Stomach smooth muscle (tissue), 2 donors: Measurements from ENCODE around the gene CBLC.
"Not testable (repeated sequence)": the region's sequence is repeated elsewhere in the genome, so short reads cannot be mapped to it uniquely, and the experiment has no call there.

Experiments
- H3K27ac ChIP-seq: one replicate; pipeline ENCODE4 v1.7.0; 2013; ENCODE audit warnings: mild to moderate bottlenecking, low read length, inconsistent platforms
- H3K27me3 ChIP-seq, 2 donors: one replicate each; pipeline ENCODE4 v1.7.0; 2013; ENCODE audit warnings: low read length in 2 of 2; ENCODE audit not compliant: insufficient read depth in 2 of 2, control insufficient read depth in 1 of 2
- H3K36me3 ChIP-seq, 2 donors: one replicate each; pipeline ENCODE4 v1.7.0; 2013; ENCODE audit warnings: low read length in 2 of 2; ENCODE audit not compliant: control insufficient read depth in 2 of 2, insufficient read depth in 2 of 2
- H3K4me1 ChIP-seq: one replicate; pipeline ENCODE4 v1.7.0; 2013; ENCODE audit warnings: low read length; ENCODE audit not compliant: control insufficient read depth, insufficient read depth
- H3K4me3 ChIP-seq, 2 donors: one replicate each; pipeline ENCODE4 v1.7.0; 2013; ENCODE audit warnings: low read length in 2 of 2
- H3K9ac ChIP-seq, 2 donors: one replicate each; pipeline ENCODE4 v1.7.0; 2013; ENCODE audit warnings: low read length in 2 of 2, mild to moderate bottlenecking in 1 of 2
- H3K9me3 ChIP-seq, 2 donors: one replicate each; pipeline ENCODE4 v1.7.0; 2013; ENCODE audit warnings: low read length in 2 of 2; ENCODE audit not compliant: control insufficient read depth in 2 of 2
- donor health status: healthy.
- donor health status: Pancreatic carcinoma.

The CBLC gene

DNA sequence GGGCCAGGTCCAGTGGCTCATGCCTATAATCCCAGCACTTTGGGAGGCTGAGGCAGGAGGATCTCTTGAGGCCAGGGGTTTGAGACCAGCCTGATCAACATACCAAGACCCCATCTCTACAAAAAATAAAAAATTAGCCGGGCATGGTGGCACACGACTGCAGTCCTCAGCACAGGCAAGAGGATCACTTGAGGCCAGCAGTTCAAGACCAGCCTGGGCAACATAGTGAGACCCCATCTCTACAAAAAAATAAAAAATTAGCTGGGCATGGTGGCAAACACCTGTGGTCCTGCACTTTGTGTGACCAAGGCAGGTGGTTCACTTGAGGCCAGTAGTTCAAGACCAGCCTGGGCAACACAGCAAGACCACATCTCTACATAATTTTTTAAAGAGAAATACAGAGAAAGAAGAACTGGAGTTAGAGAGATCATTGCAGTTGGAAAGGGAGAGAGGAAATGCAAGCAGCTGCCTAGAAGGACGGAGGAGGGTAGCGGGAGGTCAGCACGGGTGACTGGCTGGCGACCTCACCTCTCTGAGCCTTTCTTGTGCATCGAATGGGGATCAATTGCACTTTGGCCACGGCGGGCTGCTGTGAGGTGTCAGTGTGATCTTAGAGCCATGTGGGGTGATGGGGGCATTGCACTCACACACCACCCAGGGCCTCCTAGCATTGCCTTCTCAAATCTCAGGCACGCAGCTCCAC, 45.1 kb downstream of the CBLC start:
- Histone ChIP-seq H3K27ac (no peak overlapping the region), H3K9ac (no peak overlapping the region), H3K4me3 (no peak overlapping the region), H3K27me3 (peaks cover 3 to 4% of the 10 kb centered on the region in 2 donors), H3K9me3 (no peaks in the 10 kb centered on the region), H3K36me3 (no peaks in the 10 kb centered on the region), H3K4me1 (peaks cover 3% of the 10 kb centered on the region)

DNA sequence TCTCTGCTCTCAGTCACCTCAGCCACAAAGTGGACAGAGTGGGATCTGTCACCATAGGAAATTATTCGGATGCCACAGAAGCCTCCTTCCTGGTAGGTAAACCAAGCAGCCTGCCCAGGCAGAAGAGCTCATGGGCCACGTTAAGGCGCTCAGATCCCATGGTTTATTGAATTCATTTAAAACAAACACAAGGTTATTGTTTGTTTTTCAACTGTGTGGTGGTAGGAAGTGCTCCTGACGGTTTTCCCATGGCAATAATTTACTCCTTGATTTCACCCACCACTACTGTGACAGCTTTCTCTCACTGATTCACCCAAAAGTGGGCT, 45.6 kb downstream of the CBLC start:
- Histone ChIP-seq H3K27me3 (peaks cover 3 to 4% of the 10 kb centered on the region in 2 donors), H3K36me3 (no peaks in the 10 kb centered on the region), H3K9me3 (no peaks in the 10 kb centered on the region), H3K4me1 (peaks cover 3% of the 10 kb centered on the region), H3K27ac (no peak overlapping the region), H3K4me3 (no peak overlapping the region), H3K9ac (no peak overlapping the region)

GRCh38 chr19:44824761-44825160, 47.1 kb downstream of the CBLC start:
- Histone ChIP-seq H3K36me3 (no peaks in the 10 kb centered on the region), H3K9ac (no peak overlapping the region), H3K4me1 (peaks cover 3% of the 10 kb centered on the region), H3K27ac (no peak overlapping the region), H3K9me3 (no peaks in the 10 kb centered on the region), H3K27me3 (peaks cover 3 to 4% of the 10 kb centered on the region in 2 donors), H3K4me3 (no peak overlapping the region)

DNA sequence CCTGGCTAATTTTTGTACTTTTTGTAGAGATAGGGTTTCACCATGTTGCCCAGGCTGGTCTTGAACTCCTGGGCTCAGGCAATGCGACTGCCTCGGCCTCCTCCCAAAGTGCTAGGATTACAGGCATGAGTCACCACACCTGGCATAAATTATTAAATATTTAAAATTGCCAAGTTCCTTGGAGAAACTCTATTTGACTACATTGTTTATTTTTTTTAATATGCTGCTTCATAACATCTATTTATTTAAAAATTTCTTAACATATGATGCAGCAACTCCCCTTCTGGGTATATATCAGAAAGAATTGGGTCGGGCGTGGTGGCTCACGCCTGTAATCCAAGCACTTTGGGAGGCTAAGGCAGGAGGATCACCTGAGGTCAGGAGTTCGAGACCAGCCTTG, 55.2 kb downstream of the CBLC start:
- H3K27ac ChIP-seq, H3K27me3 ChIP-seq, H3K4me3 ChIP-seq, H3K9me3 ChIP-seq, H3K4me1 ChIP-seq, H3K9ac ChIP-seq, H3K36me3 ChIP-seq: not testable (repeated sequence)

- not testable (repeated sequence) for H3K27me3 ChIP-seq
These were observed 56.7 kb downstream of the CBLC start for GRCh38 chr19:44834399-44834798.

DNA sequence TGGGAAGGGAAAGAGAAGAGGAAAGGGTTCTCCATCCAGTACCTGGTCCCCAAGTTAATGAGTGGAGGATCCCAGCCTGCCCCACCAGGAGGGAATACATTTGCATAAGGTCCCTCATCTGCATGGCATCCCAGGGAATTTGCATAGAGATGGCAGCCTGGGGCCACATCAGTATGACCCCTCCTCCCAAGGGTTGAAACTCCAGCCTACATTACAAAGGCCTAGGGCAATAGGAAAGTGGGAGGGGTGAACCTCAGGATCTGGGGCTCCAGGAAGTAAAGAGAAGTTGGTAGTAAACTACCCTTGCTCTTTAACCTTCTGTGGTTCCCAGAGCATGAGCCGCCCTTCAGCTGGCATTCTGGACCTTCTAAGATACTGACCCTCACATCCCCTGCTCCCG, 61.6 kb downstream of the CBLC start:
- Histone ChIP-seq H3K36me3 (no peaks in the 10 kb centered on the region), H3K9ac (no peak overlapping the region), H3K27me3 (no peaks in the 10 kb centered on the region), H3K27ac (no peak overlapping the region), H3K4me1 (no peaks in the 10 kb centered on the region), H3K4me3 (no peak overlapping the region), H3K9me3 (no peaks in the 10 kb centered on the region)

More at GRCh38 chr19:44834399-44834798, 56.7 kb downstream of the CBLC start:
- H3K4me1 ChIP-seq, H3K9me3 ChIP-seq, H3K27ac ChIP-seq, H3K36me3 ChIP-seq, H3K9ac ChIP-seq, H3K4me3 ChIP-seq: not testable (repeated sequence)

DNA sequence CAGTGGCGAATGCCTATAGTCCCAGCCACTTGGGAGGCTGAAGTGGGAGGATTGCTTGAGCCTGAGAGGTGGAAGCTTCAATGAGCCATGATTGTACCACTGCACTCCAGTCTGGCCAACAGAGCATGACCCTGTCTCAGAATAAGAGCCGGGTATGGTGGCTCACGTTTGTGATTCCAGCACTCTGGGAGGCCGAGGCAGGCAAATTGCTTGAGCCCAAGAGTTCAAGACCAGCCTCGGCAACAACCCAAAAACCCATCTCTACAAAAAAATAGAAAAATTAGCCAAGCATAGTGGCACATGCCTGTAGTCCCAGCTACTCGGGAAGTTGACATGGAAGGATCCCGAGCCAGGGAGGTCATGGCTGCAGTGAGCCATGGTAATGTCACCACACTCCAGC, 63.1 kb downstream of the CBLC start:
- no peak overlapping the region for H3K9ac ChIP-seq
- H3K27me3 ChIP-seq, result no peaks in the 10 kb centered on the region
- no peak overlapping the region for H3K4me3 ChIP-seq
- H3K9me3 ChIP-seq, result no peaks in the 10 kb centered on the region
- H3K4me1 ChIP-seq, result peaks cover 14% of the 10 kb centered on the region
- no peaks in the 10 kb centered on the region for H3K36me3 ChIP-seq
- H3K27ac ChIP-seq, result no peak overlapping the region

DNA sequence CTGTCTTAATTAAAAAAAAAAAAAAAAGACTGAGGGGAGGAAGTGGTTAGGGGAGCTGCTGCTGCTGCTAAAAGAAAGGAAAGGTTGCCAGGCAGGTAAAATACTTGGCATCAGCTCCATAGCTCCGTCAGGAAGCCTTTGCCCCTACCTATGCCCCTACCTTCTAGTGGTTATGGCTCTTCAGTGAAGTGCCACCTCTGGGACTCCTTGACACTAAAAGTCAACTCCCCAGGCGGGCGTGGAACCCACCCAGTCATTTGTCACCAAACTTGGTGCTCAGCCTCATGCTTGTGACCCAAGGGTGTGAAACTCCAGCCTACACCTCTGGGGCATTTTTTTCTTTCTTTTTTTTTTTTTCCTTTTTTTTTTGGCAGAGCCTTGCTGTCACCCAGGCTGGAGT, 63.5 kb downstream of the CBLC start:
- Histone ChIP-seq H3K4me3 (no peak overlapping the region), H3K27me3 (no peaks in the 10 kb centered on the region), H3K27ac (no peak overlapping the region)

GRCh38 chr19:44845286-44845611, 67.6 kb downstream of the CBLC start:
- peak overlapping the region; percentile 85 to 89 for H3K4me3 ChIP-seq
- no peaks in the 10 kb centered on the region for H3K9me3 ChIP-seq
- no peaks in the 10 kb centered on the region for H3K27me3 ChIP-seq
- peaks cover 45% of the 10 kb centered on the region for H3K4me1 ChIP-seq
- no peaks in the 10 kb centered on the region for H3K36me3 ChIP-seq
- H3K9ac ChIP-seq, result peak overlapping the region; percentile 68 to 72
- peak overlapping the region; percentile 60 for H3K27ac ChIP-seq

More for the DNA sequence above, 63.5 kb downstream of the CBLC start:
- no peaks in the 10 kb centered on the region for H3K36me3 ChIP-seq
- peaks cover 14% of the 10 kb centered on the region for H3K4me1 ChIP-seq
- no peak overlapping the region for H3K9ac ChIP-seq
- H3K9me3 ChIP-seq, result no peaks in the 10 kb centered on the region

DNA sequence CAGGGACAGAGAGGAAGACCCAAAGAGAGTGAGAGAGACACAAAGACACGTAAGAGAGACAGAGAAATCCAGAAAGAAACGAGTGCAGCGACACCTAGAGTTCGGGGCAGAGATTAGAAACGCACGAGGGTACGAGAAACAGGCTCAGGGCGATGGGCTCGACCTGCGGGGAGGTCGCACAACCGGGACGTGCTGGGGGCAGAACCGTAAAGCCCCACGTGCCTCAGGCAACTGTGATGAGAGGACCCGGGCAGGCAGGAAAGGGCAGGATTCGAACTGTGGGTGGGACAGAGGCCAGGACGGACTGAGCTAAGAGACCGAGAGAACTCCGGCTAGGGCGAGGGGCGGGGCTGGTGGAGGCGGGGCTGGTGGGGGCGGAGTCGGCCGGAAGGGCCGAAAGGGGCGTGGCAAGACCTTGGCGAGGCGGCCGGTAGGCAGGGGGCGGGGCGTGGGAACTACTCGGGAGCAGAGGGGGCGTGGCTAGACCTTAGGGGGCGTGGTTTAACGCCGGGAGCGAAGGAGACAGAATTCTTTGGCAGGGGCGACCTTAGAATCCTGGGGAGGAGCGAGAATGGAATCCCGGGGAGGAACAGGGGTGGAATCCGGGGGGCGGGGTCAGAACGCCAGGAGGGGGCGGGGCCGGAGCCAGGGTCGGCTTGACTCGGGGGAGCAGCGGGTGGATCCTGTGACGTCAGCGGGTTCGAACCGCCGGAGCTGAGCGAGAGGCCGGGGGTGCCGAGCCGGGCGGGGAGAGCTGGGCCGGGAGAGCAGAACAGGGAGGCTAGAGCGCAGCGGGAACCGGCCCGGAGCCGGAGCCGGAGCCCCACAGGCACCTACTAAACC, 68.1 kb downstream of the CBLC start, which contains the start of gene NECTIN2:
Gene NECTIN2 (plus strand): TSS at position 686 of the 843 bp plus-strand sequence. CDS start 229 bp downstream, outside the sequence.
- Histone ChIP-seq H3K4me1 (peaks cover 45% of the 10 kb centered on the region), H3K36me3 (no peaks in the 10 kb centered on the region), H3K9ac (peak within 1 kb of the TSS; percentile 93 to 98)

More for the DNA sequence above, 68.1 kb downstream of the CBLC start, which contains the start of gene NECTIN2:
- Histone ChIP-seq H3K4me3 (peak within 1 kb of the TSS; percentile 89 to 96), H3K9me3 (no peaks in the 10 kb centered on the region), H3K27ac (peak within 1 kb of the TSS; percentile 90), H3K27me3 (no peaks in the 10 kb centered on the region)
